ENCODE results near the gene UNC5A.

The UNC5A gene

GRCh38 chr5:176891331-176891958 lies 81.1 kb downstream of the UNC5A start:
- Histone ChIP-seq H3K27ac (replicated peaks) (0 out of 2 replicates have a peak overlapping the region, but pooled peaks have one; percentile 5), H3K27me3 (ENCODE audit: insufficient read depth, poor library complexity, severe bottlenecking) (no peaks in the 10 kb centered on the region), H3K4me3 (replicated peaks; ENCODE audit: insufficient read depth, low read length) (no peak overlapping the region)
- TF ChIP-seq GABPA (IDR thresholded peaks at IDR 0.05; ENCODE audit: low read depth) (no peak), CTCF (IDR thresholded peaks at IDR 0.05; ENCODE audit: insufficient read depth, low read length) (no peak), POLR2AphosphoS5 (IDR thresholded peaks at IDR 0.05; ENCODE audit: low read depth) (no peak), SPI1 (IDR thresholded peaks at IDR 0.05; ENCODE audit: borderline replicate concordance, low read depth) (no peak)
- TF ChIP-seq, protein P1, sequence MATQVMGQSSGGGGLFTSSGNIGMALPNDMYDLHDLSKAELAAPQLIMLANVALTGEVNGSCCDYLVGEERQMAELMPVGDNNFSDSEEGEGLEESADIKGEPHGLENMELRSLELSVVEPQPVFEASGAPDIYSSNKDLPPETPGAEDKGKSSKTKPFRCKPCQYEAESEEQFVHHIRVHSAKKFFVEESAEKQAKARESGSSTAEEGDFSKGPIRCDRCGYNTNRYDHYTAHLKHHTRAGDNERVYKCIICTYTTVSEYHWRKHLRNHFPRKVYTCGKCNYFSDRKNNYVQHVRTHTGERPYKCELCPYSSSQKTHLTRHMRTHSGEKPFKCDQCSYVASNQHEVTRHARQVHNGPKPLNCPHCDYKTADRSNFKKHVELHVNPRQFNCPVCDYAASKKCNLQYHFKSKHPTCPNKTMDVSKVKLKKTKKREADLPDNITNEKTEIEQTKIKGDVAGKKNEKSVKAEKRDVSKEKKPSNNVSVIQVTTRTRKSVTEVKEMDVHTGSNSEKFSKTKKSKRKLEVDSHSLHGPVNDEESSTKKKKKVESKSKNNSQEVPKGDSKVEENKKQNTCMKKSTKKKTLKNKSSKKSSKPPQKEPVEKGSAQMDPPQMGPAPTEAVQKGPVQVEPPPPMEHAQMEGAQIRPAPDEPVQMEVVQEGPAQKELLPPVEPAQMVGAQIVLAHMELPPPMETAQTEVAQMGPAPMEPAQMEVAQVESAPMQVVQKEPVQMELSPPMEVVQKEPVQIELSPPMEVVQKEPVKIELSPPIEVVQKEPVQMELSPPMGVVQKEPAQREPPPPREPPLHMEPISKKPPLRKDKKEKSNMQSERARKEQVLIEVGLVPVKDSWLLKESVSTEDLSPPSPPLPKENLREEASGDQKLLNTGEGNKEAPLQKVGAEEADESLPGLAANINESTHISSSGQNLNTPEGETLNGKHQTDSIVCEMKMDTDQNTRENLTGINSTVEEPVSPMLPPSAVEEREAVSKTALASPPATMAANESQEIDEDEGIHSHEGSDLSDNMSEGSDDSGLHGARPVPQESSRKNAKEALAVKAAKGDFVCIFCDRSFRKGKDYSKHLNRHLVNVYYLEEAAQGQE (IDR thresholded peaks at IDR 0.05; ENCODE audit: insufficient replicate concordance, low read depth), result no peak
- DNase-seq (ENCODE audit: low read depth in 1 of 2, low spot score in 1 of 2), result peak in 1 of 2 experiments; percentile 59

DNA sequence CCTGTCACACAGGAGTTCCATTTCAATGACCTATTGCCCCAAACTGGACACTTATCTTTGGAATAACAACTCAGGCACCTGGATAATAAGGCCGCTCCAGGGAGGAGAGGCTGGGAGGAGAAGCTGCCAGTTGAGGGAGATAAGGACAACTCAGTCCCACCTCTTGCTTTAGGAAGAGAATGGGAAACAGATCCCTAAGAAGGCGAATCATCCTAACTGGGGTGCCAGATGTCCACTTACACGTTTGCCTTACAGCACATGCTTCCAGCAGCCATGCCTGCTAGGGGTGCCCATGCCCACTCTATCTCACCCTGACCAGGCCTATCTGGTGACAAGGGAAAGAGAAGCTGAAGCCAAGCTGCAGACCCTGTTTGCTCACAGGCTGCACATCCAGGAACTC lies 82.3 kb downstream of the UNC5A start:
- H3K27me3 ChIP-seq (ENCODE audit: insufficient read depth, poor library complexity, severe bottlenecking), result no peaks in the 10 kb centered on the region
- DNase-seq (ENCODE audit: low read depth in 1 of 2, low spot score in 1 of 2), result no peak
- no peak overlapping the region for H3K27ac ChIP-seq (replicated peaks)
- no peak for TF ChIP-seq CTCF (IDR thresholded peaks at IDR 0.05; ENCODE audit: insufficient read depth, low read length)
- H3K4me3 ChIP-seq (replicated peaks; ENCODE audit: insufficient read depth, low read length), result no peak overlapping the region

DNA sequence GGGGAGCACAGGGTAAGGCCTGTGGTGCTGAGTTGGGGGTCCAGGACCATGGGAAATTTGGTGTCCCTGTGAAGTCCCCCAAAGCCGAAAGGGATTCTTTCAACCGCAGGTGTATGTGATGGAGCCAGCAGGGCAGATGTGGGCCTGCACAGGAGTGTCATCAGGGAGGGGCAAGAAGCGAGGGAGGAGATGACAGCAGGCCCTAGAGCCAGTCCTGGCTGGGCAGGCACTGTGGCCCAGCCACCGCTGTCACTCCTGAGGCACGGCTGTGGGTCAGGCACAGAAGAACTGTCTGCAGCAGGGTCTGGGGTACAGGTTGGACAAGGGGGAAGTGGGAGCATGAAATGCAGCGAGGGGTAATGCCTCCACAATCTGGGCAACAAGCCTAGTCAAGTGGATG lies 83.9 kb downstream of the UNC5A start:
- TF ChIP-seq, protein P1 (IDR thresholded peaks at IDR 0.05; ENCODE audit: insufficient replicate concordance, low read depth), result no peak
- TF ChIP-seq GABPA (IDR thresholded peaks at IDR 0.05; ENCODE audit: low read depth), result no peak
- no peak for TF ChIP-seq CTCF (IDR thresholded peaks at IDR 0.05; ENCODE audit: insufficient read depth, low read length)
- no peak for TF ChIP-seq SPI1 (IDR thresholded peaks at IDR 0.05; ENCODE audit: borderline replicate concordance, low read depth)
- TF ChIP-seq POLR2AphosphoS5 (IDR thresholded peaks at IDR 0.05; ENCODE audit: low read depth), result no peak
- no peak for DNase-seq (ENCODE audit: low read depth in 1 of 2, low spot score in 1 of 2)

GRCh38 chr5:176895831-176896230 lies 85.5 kb downstream of the UNC5A start:
- Histone ChIP-seq H3K27ac (replicated peaks) (peak overlapping the region; percentile 69), H3K27me3 (ENCODE audit: insufficient read depth, poor library complexity, severe bottlenecking) (no peaks in the 10 kb centered on the region), H3K4me3 (replicated peaks; ENCODE audit: insufficient read depth, low read length) (no peak overlapping the region)
- no peak for DNase-seq (ENCODE audit: low read depth in 1 of 2, low spot score in 1 of 2)
- TF ChIP-seq CTCF (IDR thresholded peaks at IDR 0.05; ENCODE audit: insufficient read depth, low read length) (no peak), GABPA (IDR thresholded peaks at IDR 0.05; ENCODE audit: low read depth) (no peak), POLR2AphosphoS5 (IDR thresholded peaks at IDR 0.05; ENCODE audit: low read depth) (no peak), SPI1 (IDR thresholded peaks at IDR 0.05; ENCODE audit: borderline replicate concordance, low read depth) (no peak)
- TF ChIP-seq, protein P1 (IDR thresholded peaks at IDR 0.05; ENCODE audit: insufficient replicate concordance, low read depth), result no peak

More for the DNA sequence above, 83.9 kb downstream of the UNC5A start:
- Histone ChIP-seq H3K4me3 (replicated peaks; ENCODE audit: insufficient read depth, low read length) (no peak overlapping the region), H3K27me3 (ENCODE audit: insufficient read depth, poor library complexity, severe bottlenecking) (no peaks in the 10 kb centered on the region), H3K27ac (replicated peaks) (no peak overlapping the region)
